ENCODE data around the gene ZCCHC8. TPM values are rescaled to one million over a fixed set of nuclear protein-coding genes. Genes with fewer than 3 reads are reported as not detected.

The ZCCHC8 gene
- total and polyA plus RNA-seq, 2 of the 8 experiments (the other 6 are each of a cell fraction or from before 2014, with no cell fraction given): 13.8 to 28.9 TPM

DNA sequence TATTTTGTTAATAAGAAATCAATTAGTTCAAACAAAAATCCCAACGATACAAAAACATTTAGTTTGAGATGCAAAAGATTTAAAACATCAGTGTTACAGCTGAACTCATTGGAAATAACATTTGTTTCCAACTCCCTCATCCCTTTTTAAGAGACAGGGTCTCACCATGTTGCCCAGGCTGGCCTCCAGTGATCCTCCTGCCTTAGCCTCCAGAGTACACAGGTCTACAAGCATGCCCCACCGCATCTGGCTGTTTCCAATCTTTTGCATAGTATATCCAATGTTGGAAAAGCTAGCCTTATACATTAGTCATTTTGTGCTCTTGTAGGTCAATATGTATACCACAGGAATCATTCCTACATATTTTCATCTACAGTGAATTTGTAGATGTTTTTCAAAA, 14.5 kb upstream of the ZCCHC8 start (continued):
- TF ChIP-seq ASH2L (IDR thresholded peaks at IDR 0.05; ENCODE audit: low read length) (no peak), SIRT6 (IDR thresholded peaks at IDR 0.05; ENCODE audit: low read length) (no peak), RNF2 (IDR thresholded peaks at IDR 0.05; ENCODE audit: borderline replicate concordance, low read depth, low read length, missing control alignments, poor library complexity, severe bottlenecking) (no peak)

Measured in H1 (cell line).